ENCODE data around the gene SLCO1B3. TPM values are rescaled to one million over a fixed set of nuclear protein-coding genes. Genes with fewer than 3 reads are reported as not detected.

The SLCO1B3 gene
- total RNA-seq, 1 experiment from 2014 or later: 13.2 TPM

DNA sequence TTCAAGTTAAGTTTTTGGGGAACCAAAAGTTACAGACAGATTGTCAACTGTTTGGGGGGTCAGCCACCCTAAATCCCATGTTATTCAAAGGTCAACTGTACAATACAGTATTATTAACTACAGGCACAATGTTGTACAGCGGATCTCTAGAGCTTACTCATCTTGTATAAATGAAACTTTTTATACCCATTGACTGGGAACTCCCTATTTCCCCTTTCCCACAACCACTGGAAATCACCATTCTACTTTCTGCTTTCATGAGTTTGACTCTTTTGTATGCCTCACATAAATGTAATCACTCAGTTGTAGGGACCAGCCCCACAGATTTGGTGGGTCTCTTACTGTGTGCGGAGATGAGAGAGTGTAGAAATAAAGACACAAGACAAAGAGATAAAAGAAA is 57.8 kb downstream of the SLCO1B3 start:
- no peak for ATAC-seq
- POLR2A ChIA-PET (ENCODE audit: unreplicated experiment): no interaction called here
- no peaks in the 10 kb centered on the region for H3K9me3 ChIP-seq (ENCODE audit: low read length)

DNA sequence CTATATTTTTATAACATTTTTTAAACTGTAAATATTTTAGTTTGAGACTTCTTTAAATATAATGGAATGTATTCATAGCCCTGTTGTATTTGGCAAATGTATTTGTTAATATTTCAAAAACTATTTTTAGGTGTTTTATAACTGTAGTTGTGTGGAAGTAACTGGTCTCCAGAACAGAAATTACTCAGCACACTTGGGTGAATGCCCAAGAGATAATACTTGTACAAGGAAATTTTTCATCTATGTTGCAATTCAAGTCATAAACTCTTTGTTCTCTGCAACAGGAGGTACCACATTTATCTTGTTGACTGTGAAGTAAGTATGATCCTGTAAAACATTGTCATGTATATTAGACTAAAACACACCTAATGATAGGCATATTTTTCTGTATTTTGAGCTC is 72.8 kb downstream of the SLCO1B3 start:
- Histone ChIP-seq H3F3A (ENCODE audit: low read length, unreplicated experiment) (no peaks in the 10 kb centered on the region), H2AFZ (ENCODE audit: low read length) (no peak overlapping the region), H3K4me2 (ENCODE audit: low read length) (no peak overlapping the region), H3K9me3 (ENCODE audit: low read length) (no peaks in the 10 kb centered on the region), H3K79me2 (ENCODE audit: low read length) (no peaks in the 10 kb centered on the region), H4K20me1 (ENCODE audit: low read length) (no peaks in the 10 kb centered on the region), H3K9ac (ENCODE audit: low read length) (no peak overlapping the region), H3K27me3 (ENCODE audit: low read length) (no peaks in the 10 kb centered on the region), H3K9me2 (replicated peaks; ENCODE audit: low read length) (no peaks in the 10 kb centered on the region), H3K36me3 (ENCODE audit: low read depth, low read length) (no peaks in the 10 kb centered on the region), H3K27ac (ENCODE audit: low read length) (no peak overlapping the region), H3K4me1 (ENCODE audit: insufficient read depth, low read length) (peaks cover 5% of the 10 kb centered on the region), H3K4me3 (ENCODE audit: low read length) (no peak overlapping the region)
- ChIA-PET POLR2A (ENCODE audit: unreplicated experiment) (no interaction called here), CTCF (no interaction called here)
- TF ChIP-seq, protein P1, sequence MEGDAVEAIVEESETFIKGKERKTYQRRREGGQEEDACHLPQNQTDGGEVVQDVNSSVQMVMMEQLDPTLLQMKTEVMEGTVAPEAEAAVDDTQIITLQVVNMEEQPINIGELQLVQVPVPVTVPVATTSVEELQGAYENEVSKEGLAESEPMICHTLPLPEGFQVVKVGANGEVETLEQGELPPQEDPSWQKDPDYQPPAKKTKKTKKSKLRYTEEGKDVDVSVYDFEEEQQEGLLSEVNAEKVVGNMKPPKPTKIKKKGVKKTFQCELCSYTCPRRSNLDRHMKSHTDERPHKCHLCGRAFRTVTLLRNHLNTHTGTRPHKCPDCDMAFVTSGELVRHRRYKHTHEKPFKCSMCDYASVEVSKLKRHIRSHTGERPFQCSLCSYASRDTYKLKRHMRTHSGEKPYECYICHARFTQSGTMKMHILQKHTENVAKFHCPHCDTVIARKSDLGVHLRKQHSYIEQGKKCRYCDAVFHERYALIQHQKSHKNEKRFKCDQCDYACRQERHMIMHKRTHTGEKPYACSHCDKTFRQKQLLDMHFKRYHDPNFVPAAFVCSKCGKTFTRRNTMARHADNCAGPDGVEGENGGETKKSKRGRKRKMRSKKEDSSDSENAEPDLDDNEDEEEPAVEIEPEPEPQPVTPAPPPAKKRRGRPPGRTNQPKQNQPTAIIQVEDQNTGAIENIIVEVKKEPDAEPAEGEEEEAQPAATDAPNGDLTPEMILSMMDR (conservative IDR thresholded peaks at IDR 0.05; ENCODE audit: low read depth, low read length): no peak
- TF ChIP-seq EZH2phosphoT487 (IDR thresholded peaks at IDR 0.05; ENCODE audit: borderline replicate concordance, low read length): no peak
- TF ChIP-seq EZH2 (IDR thresholded peaks at IDR 0.05; ENCODE audit: low read length, unreplicated experiment): no peak
- intact Hi-C loops (cut with micrococcal nuclease): loop anchor here (5.0 kb wide), 1 partner anchor 71 kb away; the partner anchor contains the start of gene SLCO1B3
- no TSS peak for BruUV-seq (replicated peaks)
- DNase-seq: peak; percentile 67
- ATAC-seq: peak; percentile 74

More for the DNA sequence above, 57.8 kb downstream of the SLCO1B3 start:
- intact Hi-C loops (cut with micrococcal nuclease): no loop called here
- no peak for DNase-seq
- CTCF ChIA-PET: no interaction called here
- Histone ChIP-seq H3K4me1 (ENCODE audit: insufficient read depth, low read length) (no peaks in the 10 kb centered on the region), H3F3A (ENCODE audit: low read length, unreplicated experiment) (no peaks in the 10 kb centered on the region), H4K20me1 (ENCODE audit: low read length) (no peaks in the 10 kb centered on the region), H3K36me3 (ENCODE audit: low read depth, low read length) (peaks cover 4% of the 10 kb centered on the region; the same call in 1 of the 2 replicates), H3K4me3 (ENCODE audit: low read length) (no peak overlapping the region), H2AFZ (ENCODE audit: low read length) (no peak overlapping the region), H3K79me2 (ENCODE audit: low read length) (no peaks in the 10 kb centered on the region), H3K9ac (ENCODE audit: low read length) (no peak overlapping the region), H3K27me3 (ENCODE audit: low read length) (no peaks in the 10 kb centered on the region), H3K4me2 (ENCODE audit: low read length) (no peak overlapping the region), H3K27ac (ENCODE audit: low read length) (no peak overlapping the region), H3K9me2 (replicated peaks; ENCODE audit: low read length) (no peaks in the 10 kb centered on the region)
- TF ChIP-seq, protein P1 (conservative IDR thresholded peaks at IDR 0.05; ENCODE audit: low read depth, low read length): no peak
- no peak for TF ChIP-seq EZH2phosphoT487 (IDR thresholded peaks at IDR 0.05; ENCODE audit: borderline replicate concordance, low read length)
- BruUV-seq (replicated peaks): no TSS peak

DNA sequence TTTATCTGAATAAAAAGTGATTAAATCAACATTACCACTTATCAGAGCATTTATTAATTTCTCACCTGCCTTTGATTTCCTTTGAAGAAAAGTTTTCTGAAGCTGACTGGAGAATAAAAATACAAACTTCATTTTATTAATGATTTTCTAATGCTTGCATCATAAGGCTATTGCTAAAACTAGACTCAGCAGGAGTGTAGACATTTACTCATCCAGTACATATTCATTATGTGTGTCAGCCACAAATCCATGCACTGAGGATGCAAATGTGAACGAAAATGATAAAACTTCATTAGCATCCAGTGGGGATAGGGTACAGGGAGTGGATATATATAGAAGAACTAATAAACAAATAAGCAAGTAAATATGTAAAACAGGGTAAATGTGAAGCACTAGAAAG is 74.6 kb downstream of the SLCO1B3 start:
- Histone ChIP-seq H3K27me3 (ENCODE audit: low read length) (no peaks in the 10 kb centered on the region), H3K36me3 (ENCODE audit: low read depth, low read length) (no peaks in the 10 kb centered on the region), H4K20me1 (ENCODE audit: low read length) (no peaks in the 10 kb centered on the region), H3F3A (ENCODE audit: low read length, unreplicated experiment) (no peaks in the 10 kb centered on the region), H3K9me2 (replicated peaks; ENCODE audit: low read length) (no peaks in the 10 kb centered on the region), H3K9ac (ENCODE audit: low read length) (no peak overlapping the region), H3K9me3 (ENCODE audit: low read length) (no peaks in the 10 kb centered on the region), H3K27ac (ENCODE audit: low read length) (no peak overlapping the region), H2AFZ (ENCODE audit: low read length) (no peak overlapping the region), H3K4me3 (ENCODE audit: low read length) (no peak overlapping the region), H3K79me2 (ENCODE audit: low read length) (no peaks in the 10 kb centered on the region), H3K4me2 (ENCODE audit: low read length) (no peak overlapping the region), H3K4me1 (ENCODE audit: insufficient read depth, low read length) (peaks cover 5% of the 10 kb centered on the region)
- TF ChIP-seq, protein P1 (conservative IDR thresholded peaks at IDR 0.05; ENCODE audit: low read depth, low read length): no peak
- TF ChIP-seq EZH2phosphoT487 (IDR thresholded peaks at IDR 0.05; ENCODE audit: borderline replicate concordance, low read length) (no peak), EZH2 (IDR thresholded peaks at IDR 0.05; ENCODE audit: low read length, unreplicated experiment) (no peak)
- no peak for DNase-seq
- intact Hi-C loops (cut with micrococcal nuclease): no loop called here
- BruUV-seq (replicated peaks): no TSS peak
- ChIA-PET POLR2A (ENCODE audit: unreplicated experiment) (no interaction called here), CTCF (no interaction called here)
- no peak for ATAC-seq

Data from PC-3 (cell line).